GM12892 (cell line): ENCODE data around the gene PCIF1.

Experiments
- POLR2A ChIP-seq: IDR thresholded peaks from 2 replicates; pipeline ENCODE4 v1.6.1; 2011; ENCODE audit warnings: low read depth, low read length, control low read depth
- POLR2AphosphoS5 ChIP-seq: IDR thresholded peaks from 2 replicates; pipeline ENCODE4 v1.6.1; 2011; ENCODE audit warnings: low read depth, low read length, control low read depth
- TAF1 ChIP-seq: IDR thresholded peaks from 2 replicates; pipeline ENCODE4 v1.6.1; 2011; ENCODE audit warnings: low read depth, mild to moderate bottlenecking, control low read depth, low read length, borderline replicate concordance

DNA sequence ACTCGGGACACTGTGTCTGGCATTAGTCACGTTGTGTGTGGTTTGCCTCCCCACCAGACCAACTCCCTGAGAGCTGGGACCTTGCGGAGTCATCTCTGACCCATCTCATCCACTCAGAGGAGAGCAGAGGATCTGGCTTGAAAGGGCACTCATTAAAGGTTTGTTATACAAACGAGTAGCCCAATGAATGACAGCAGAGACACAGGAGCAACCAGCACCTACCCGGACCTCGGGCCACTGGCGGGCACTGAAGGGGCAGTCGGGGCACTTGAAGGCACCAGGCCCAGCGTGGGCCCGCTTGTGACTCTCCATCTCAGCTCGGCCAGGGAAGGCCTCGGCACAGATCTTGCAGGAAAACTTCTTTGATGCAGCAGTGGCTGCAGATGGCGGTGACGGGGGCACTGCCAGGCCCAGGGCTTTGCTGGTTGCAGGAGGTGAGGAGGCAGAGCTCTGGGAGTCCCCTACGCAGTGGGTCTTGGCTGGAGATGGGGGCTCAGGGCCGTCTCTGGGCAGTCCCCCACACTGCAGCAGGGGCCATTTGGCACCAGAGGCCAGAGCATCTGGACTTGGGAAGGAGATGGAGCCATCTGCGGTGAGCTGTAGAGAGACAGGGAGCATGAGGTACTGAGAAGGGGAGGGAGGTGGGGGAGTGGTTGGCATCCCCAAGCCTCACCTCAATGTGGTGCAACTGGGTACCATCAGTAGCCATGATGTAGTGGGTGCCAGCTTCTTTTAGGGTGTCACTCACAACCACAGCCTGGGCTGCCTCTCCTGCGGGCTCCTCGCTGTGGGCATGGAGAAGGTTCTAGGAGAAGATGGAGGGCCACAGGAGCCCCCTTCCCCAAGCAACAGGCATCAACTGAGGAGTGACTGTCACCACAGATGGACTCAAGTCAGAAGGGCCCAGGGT, 17.7 kb downstream of the PCIF1 start:
- TF ChIP-seq POLR2A (no peak), POLR2AphosphoS5 (no peak; the same call in 1 of the 2 replicates), TAF1 (no peak)
